Calu3 (cell line): ENCODE measurements around the gene WNT7B. TPM values are rescaled to one million over a fixed set of nuclear protein-coding genes. Genes with fewer than 3 reads are reported as not detected.

Source experiments
- BruUV-seq: library from RNA; stranded (reverse); fragments of 400-500 nt; replicated peaks from 2 replicates; lab custom pipeline; 2021; lab: Mats Ljungman, UMichigan
- CTCF ChIA-PET: fragments of 300-600 bp; sonication (Branson Sonifier 250); formaldehyde crosslinking; loops from one replicate; lab custom pipeline; 2022; ENCODE audit warnings: antibody characterized with exemption; lab: Charles Lee
- DNase-seq: peaks from one replicate; pipeline ENCODE4 v3.0.0; 2022
- H3K27ac Mint-ChIP-seq: one replicate; pipeline ENCODE4 v1.8.0; 2022; ENCODE audit warnings: mixed read lengths; ENCODE audit not compliant: unreplicated experiment
- H3K27me3 Mint-ChIP-seq: one replicate; pipeline ENCODE4 v1.8.0; 2022; ENCODE audit warnings: mixed read lengths; ENCODE audit not compliant: unreplicated experiment
- H3K36me3 Mint-ChIP-seq: one replicate; pipeline ENCODE4 v1.8.0; 2022; ENCODE audit warnings: mild to moderate bottlenecking, moderate library complexity, mixed read lengths; ENCODE audit not compliant: insufficient read depth, unreplicated experiment
- H3K4me1 Mint-ChIP-seq: one replicate; pipeline ENCODE4 v1.8.0; 2022; ENCODE audit warnings: mild to moderate bottlenecking, low read depth, mixed read lengths; ENCODE audit not compliant: unreplicated experiment
- H3K4me3 Mint-ChIP-seq: one replicate; pipeline ENCODE4 v1.8.0; 2022; ENCODE audit warnings: mild to moderate bottlenecking, low read depth, moderate library complexity, mixed read lengths; ENCODE audit not compliant: unreplicated experiment
- H3K9me3 Mint-ChIP-seq: one replicate; pipeline ENCODE4 v1.8.0; 2022; ENCODE audit warnings: low read depth, mixed read lengths; ENCODE audit not compliant: unreplicated experiment
- CTCF ChIP-seq: fragments of 200-600 bp; IDR thresholded peaks from one replicate; pipeline ENCODE4 v1.8.0; 2022; ENCODE audit warnings: antibody characterized with exemption; ENCODE audit not compliant: unreplicated experiment
- intact Hi-C: fragments of 100-400 bp; cut with micrococcal nuclease; formaldehyde crosslinking; loops from one replicate; pipeline ENCODE4 v1.10.0; 2022; ENCODE audit not compliant: unreplicated experiment
- total RNA-seq: library from RNA; stranded (reverse); gene quantifications from 2 replicates; pipeline ENCODE4 v1.2.3, GENCODE V29; 2022

Gene WNT7B
- total RNA-seq, 1 experiment from 2014 or later: 100.0 TPM

- TF ChIP-seq CTCF: no peak
- no TSS peak for BruUV-seq
- H3K27ac Mint-ChIP-seq: peak overlapping the region; percentile 75
- intact Hi-C loops: no loop called here
- no peaks in the 10 kb centered on the region for H3K27me3 Mint-ChIP-seq
- peak overlapping the region; percentile 49 for H3K4me3 Mint-ChIP-seq
- peaks cover 76% of the 10 kb centered on the region for H3K36me3 Mint-ChIP-seq
- H3K9me3 Mint-ChIP-seq: peaks cover 5% of the 10 kb centered on the region
- H3K4me1 Mint-ChIP-seq: peaks cover 58% of the 10 kb centered on the region
- DNase-seq: no peak
- CTCF ChIA-PET: interaction anchor here (1.1 kb wide), 1 partner anchor 60 kb away, joined by 3 read pairs; no protein-coding TSS in a partner anchor
These were observed 59.1 kb downstream of the WNT7B start for GRCh38 chr22:45917700-45918458.

- no peaks in the 10 kb centered on the region for H3K27me3 Mint-ChIP-seq
- CTCF ChIA-PET: interaction anchor here (0.6 to 1.1 kb wide), 2 partner anchors 57 to 61 kb away, joined by 3 to 4 read pairs; no protein-coding TSS in a partner anchor
- peaks cover 5% of the 10 kb centered on the region for H3K9me3 Mint-ChIP-seq
- intact Hi-C loops: no loop called here
- TF ChIP-seq CTCF: no peak
- peak overlapping the region; percentile 75 for H3K27ac Mint-ChIP-seq
- DNase-seq: no peak
- H3K4me1 Mint-ChIP-seq: peaks cover 65% of the 10 kb centered on the region
- no TSS peak for BruUV-seq
- H3K36me3 Mint-ChIP-seq: peaks cover 82% of the 10 kb centered on the region
- no peak overlapping the region for H3K4me3 Mint-ChIP-seq
These were observed 59.8 kb downstream of the WNT7B start for GRCh38 chr22:45917146-45917545.

- intact Hi-C loops: no loop called here
- BruUV-seq: no TSS peak
- TF ChIP-seq CTCF: no peak
These were observed 60.4 kb downstream of the WNT7B start for GRCh38 chr22:45916515-45916914.

GRCh38 chr22:45915841-45916240 lies 61.1 kb downstream of the WNT7B start:
- H3K36me3 Mint-ChIP-seq: peaks cover 87% of the 10 kb centered on the region
- intact Hi-C loops: no loop called here
- CTCF ChIA-PET: no interaction called here
- no peaks in the 10 kb centered on the region for H3K27me3 Mint-ChIP-seq
- BruUV-seq: no TSS peak
- DNase-seq: no peak
- peaks cover 72% of the 10 kb centered on the region for H3K4me1 Mint-ChIP-seq
- no peak overlapping the region for H3K4me3 Mint-ChIP-seq
- peak overlapping the region; percentile 58 for H3K27ac Mint-ChIP-seq
- TF ChIP-seq CTCF: no peak
- H3K9me3 Mint-ChIP-seq: peaks cover 5% of the 10 kb centered on the region

More at GRCh38 chr22:45916515-45916914, 60.4 kb downstream of the WNT7B start:
- Mint-ChIP-seq H3K4me1 (peaks cover 72% of the 10 kb centered on the region), H3K36me3 (peaks cover 83% of the 10 kb centered on the region), H3K4me3 (no peak overlapping the region), H3K27ac (peak overlapping the region; percentile 75), H3K27me3 (no peaks in the 10 kb centered on the region), H3K9me3 (peaks cover 5% of the 10 kb centered on the region)
- CTCF ChIA-PET: interaction anchor here (0.6 to 1.1 kb wide), 2 partner anchors 58 to 61 kb away, joined by 3 to 4 read pairs; no protein-coding TSS in a partner anchor
- DNase-seq: no peak
